Measurements from ENCODE around the gene GET4. TPM values are rescaled to one million over a fixed set of nuclear protein-coding genes. Genes with fewer than 3 reads are reported as not detected.

GET4 gene
- total RNA-seq, 2 donors from 2014 or later: 42.8 to 44.5 TPM

GRCh38 chr7:909358-910329, 33.3 kb downstream of the GET4 start:
- H3K36me3 Mint-ChIP-seq: no peaks in the 10 kb centered on the region
- no peak overlapping the region for H3K4me3 Mint-ChIP-seq
- H3K9me3 Mint-ChIP-seq: no peaks in the 10 kb centered on the region
- H3K4me1 Mint-ChIP-seq (ENCODE audit: low read depth in 2 of 2): peaks cover 0 to 22% of the 10 kb centered on the region in 2 donors
- peak overlapping the region in 1 of 2 donors; percentile 23 for H3K27ac Mint-ChIP-seq
- DNase-seq (ENCODE audit: low spot score) (peak; percentile 68), ATAC-seq (peak; percentile 28 to 57)
- H3K27me3 Mint-ChIP-seq: no peaks in the 10 kb centered on the region

- no peak for ATAC-seq
- Mint-ChIP-seq H3K4me1 (ENCODE audit: low read depth in 2 of 2) (peaks cover 0 to 23% of the 10 kb centered on the region in 2 donors), H3K36me3 (no peaks in the 10 kb centered on the region), H3K4me3 (no peak overlapping the region), H3K27ac (peak overlapping the region in 1 of 2 donors; percentile 23), H3K27me3 (no peaks in the 10 kb centered on the region), H3K9me3 (no peaks in the 10 kb centered on the region)
- peak; percentile 59 for DNase-seq (ENCODE audit: low spot score)
These were observed 34.1 kb downstream of the GET4 start for GRCh38 chr7:910441-910861.

GRCh38 chr7:910931-911431, 34.6 kb downstream of the GET4 start:
- peaks cover 1 to 27% of the 10 kb centered on the region in 2 donors for H3K4me1 Mint-ChIP-seq (ENCODE audit: low read depth in 2 of 2)
- H3K27ac Mint-ChIP-seq: no peak overlapping the region
- DNase-seq (ENCODE audit: low spot score) (peak; percentile 54), ATAC-seq (no peak)
- H3K36me3 Mint-ChIP-seq: no peaks in the 10 kb centered on the region
- no peaks in the 10 kb centered on the region for H3K9me3 Mint-ChIP-seq
- H3K4me3 Mint-ChIP-seq: no peak overlapping the region
- H3K27me3 Mint-ChIP-seq: no peaks in the 10 kb centered on the region

GRCh38 chr7:911791-912480, 35.6 kb downstream of the GET4 start:
- Mint-ChIP-seq H3K4me1 (ENCODE audit: low read depth in 2 of 2) (peaks cover 5 to 33% of the 10 kb centered on the region in 2 donors), H3K4me3 (no peak overlapping the region), H3K27me3 (no peaks in the 10 kb centered on the region), H3K9me3 (no peaks in the 10 kb centered on the region), H3K36me3 (no peaks in the 10 kb centered on the region), H3K27ac (no peak overlapping the region)
- ATAC-seq: no peak
- DNase-seq (ENCODE audit: low spot score): peak; percentile 55

- no peaks in the 10 kb centered on the region for H3K27me3 Mint-ChIP-seq
- H3K36me3 Mint-ChIP-seq: no peaks in the 10 kb centered on the region
- peak; percentile 46 for DNase-seq (ENCODE audit: low spot score)
- no peak overlapping the region for H3K4me3 Mint-ChIP-seq
- H3K4me1 Mint-ChIP-seq (ENCODE audit: low read depth in 2 of 2): peaks cover 5 to 36% of the 10 kb centered on the region in 2 donors
- peak overlapping the region in 1 of 2 donors; percentile 65 for H3K27ac Mint-ChIP-seq
- no peak for ATAC-seq
- no peaks in the 10 kb centered on the region for H3K9me3 Mint-ChIP-seq
These were observed 37.6 kb downstream of the GET4 start for GRCh38 chr7:913736-914520.

GRCh38 chr7:914521-915194, 38.3 kb downstream of the GET4 start:
- Mint-ChIP-seq H3K36me3 (no peaks in the 10 kb centered on the region), H3K9me3 (peaks cover 3% of the 10 kb centered on the region), H3K27me3 (no peaks in the 10 kb centered on the region), H3K4me1 (ENCODE audit: low read depth in 2 of 2) (peaks cover 11 to 40% of the 10 kb centered on the region in 2 donors), H3K27ac (no peak overlapping the region), H3K4me3 (no peak overlapping the region)
- DNase-seq (ENCODE audit: low spot score): peak; percentile 32
- no peak for ATAC-seq

- Mint-ChIP-seq H3K9me3 (peaks cover 3% of the 10 kb centered on the region), H3K27ac (peak overlapping the region in 1 of 2 donors; percentile 56), H3K4me1 (ENCODE audit: low read depth in 2 of 2) (peaks cover 11 to 33% of the 10 kb centered on the region in 2 donors), H3K4me3 (no peak overlapping the region), H3K27me3 (no peaks in the 10 kb centered on the region), H3K36me3 (no peaks in the 10 kb centered on the region)
- ATAC-seq (peak; percentile 8 to 21), DNase-seq (ENCODE audit: low spot score) (peak; percentile 55)
These were observed 39.2 kb downstream of the GET4 start for GRCh38 chr7:915291-916218.

GRCh38 chr7:916291-916941, 40.1 kb downstream of the GET4 start:
- peak overlapping the region in 1 of 2 donors; percentile 56 for H3K27ac Mint-ChIP-seq
- DNase-seq (ENCODE audit: low spot score): peak; percentile 22
- H3K4me3 Mint-ChIP-seq: no peak overlapping the region
- peaks cover 3% of the 10 kb centered on the region for H3K9me3 Mint-ChIP-seq
- H3K36me3 Mint-ChIP-seq: no peaks in the 10 kb centered on the region
- no peaks in the 10 kb centered on the region for H3K27me3 Mint-ChIP-seq
- no peak for ATAC-seq
- peaks cover 19 to 41% of the 10 kb centered on the region in 2 donors for H3K4me1 Mint-ChIP-seq (ENCODE audit: low read depth in 2 of 2)

- no peak for ATAC-seq
- Mint-ChIP-seq H3K4me3 (no peak overlapping the region), H3K36me3 (no peaks in the 10 kb centered on the region), H3K27me3 (no peaks in the 10 kb centered on the region), H3K27ac (peak overlapping the region in 1 of 2 donors; percentile 59), H3K9me3 (peaks cover 3% of the 10 kb centered on the region), H3K4me1 (ENCODE audit: low read depth in 2 of 2) (peaks cover 21 to 43% of the 10 kb centered on the region in 2 donors)
- peak; percentile 35 for DNase-seq (ENCODE audit: low spot score)
These were observed 41.1 kb downstream of the GET4 start for GRCh38 chr7:917255-918117.

GRCh38 chr7:918118-918425, 41.7 kb downstream of the GET4 start:
- H3K9me3 Mint-ChIP-seq: peaks cover 3% of the 10 kb centered on the region
- H3K27ac Mint-ChIP-seq: peak overlapping the region in 1 of 2 donors; percentile 59
- no peaks in the 10 kb centered on the region for H3K27me3 Mint-ChIP-seq
- no peak overlapping the region for H3K4me3 Mint-ChIP-seq
- H3K36me3 Mint-ChIP-seq: no peaks in the 10 kb centered on the region
- peak; percentile 26 for DNase-seq (ENCODE audit: low spot score)
- no peak for ATAC-seq
- peaks cover 21 to 45% of the 10 kb centered on the region in 2 donors for H3K4me1 Mint-ChIP-seq (ENCODE audit: low read depth in 2 of 2)

GRCh38 chr7:918441-919113, 42.2 kb downstream of the GET4 start:
- H3K4me1 Mint-ChIP-seq (ENCODE audit: low read depth in 2 of 2): peaks cover 21 to 47% of the 10 kb centered on the region in 2 donors
- no peak overlapping the region for H3K4me3 Mint-ChIP-seq
- no peaks in the 10 kb centered on the region for H3K27me3 Mint-ChIP-seq
- no peak overlapping the region for H3K27ac Mint-ChIP-seq
- ATAC-seq: no peak
- H3K36me3 Mint-ChIP-seq: no peaks in the 10 kb centered on the region
- DNase-seq (ENCODE audit: low spot score): peak; percentile 51
- peaks cover 3% of the 10 kb centered on the region for H3K9me3 Mint-ChIP-seq
